ENCODE data around the gene SIRT5.
A peak's percentile ranks its signal among the peaks of the same experiment; 100 is the strongest.

SIRT5 gene

DNA sequence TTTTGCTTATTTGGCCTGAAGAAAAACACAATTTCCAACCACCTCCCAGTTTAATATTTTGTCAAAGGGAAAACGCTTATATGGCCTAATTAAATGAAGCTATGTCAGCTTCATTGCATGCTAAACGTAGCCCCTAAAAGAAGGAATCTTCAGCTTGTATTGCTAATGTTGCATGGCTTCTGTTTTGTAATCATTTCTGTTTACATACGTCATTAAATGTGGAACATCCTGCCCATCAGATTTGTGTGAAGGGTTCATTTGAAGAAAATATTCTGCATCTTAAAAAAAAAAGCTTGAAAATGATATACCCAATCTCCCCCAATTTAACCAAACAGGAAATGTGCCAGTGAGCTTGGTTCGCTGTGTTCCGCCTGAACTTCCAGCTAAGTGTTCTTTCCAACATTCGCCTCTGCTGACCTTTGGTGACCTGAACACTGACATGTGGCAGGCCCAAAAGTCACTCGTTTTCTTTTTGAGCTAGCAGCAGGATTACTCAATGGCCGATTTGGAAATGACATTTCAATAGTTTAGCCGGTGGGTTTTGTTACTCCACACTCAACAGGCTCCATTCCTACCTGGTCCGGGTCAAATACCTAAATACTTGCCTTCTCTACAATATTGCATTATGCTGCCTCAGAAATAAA is 12.7 kb upstream of the SIRT5 start:
- H3K36me3 ChIP-seq (ENCODE audit: insufficient read depth, insufficient read length, low read length): no peaks in the 10 kb centered on the region
- no peak for TF ChIP-seq YY1 (IDR thresholded peaks at IDR 0.05; ENCODE audit: insufficient read depth, insufficient read length)
- TF ChIP-seq ZNF274 (IDR thresholded peaks at IDR 0.05; ENCODE audit: low read depth, low read length): no peak
- TF ChIP-seq SUZ12 (IDR thresholded peaks at IDR 0.05; ENCODE audit: extremely low read depth, insufficient read depth, insufficient read length): no peak
- H3K27me3 ChIP-seq (ENCODE audit: insufficient read depth, insufficient read length): no peaks in the 10 kb centered on the region
- H3K9me3 ChIP-seq (ENCODE audit: insufficient read depth, low read length): no peaks in the 10 kb centered on the region
- no peak for DNase-seq (ENCODE audit: low read depth, low spot score)
- H3K4me3 ChIP-seq (ENCODE audit: insufficient read length, low read depth): no peak overlapping the region
- no peak overlapping the region for H3K9ac ChIP-seq (ENCODE audit: insufficient read length, low read depth)
- H3K4me1 ChIP-seq (ENCODE audit: insufficient read depth, insufficient read length): no peaks in the 10 kb centered on the region

DNA sequence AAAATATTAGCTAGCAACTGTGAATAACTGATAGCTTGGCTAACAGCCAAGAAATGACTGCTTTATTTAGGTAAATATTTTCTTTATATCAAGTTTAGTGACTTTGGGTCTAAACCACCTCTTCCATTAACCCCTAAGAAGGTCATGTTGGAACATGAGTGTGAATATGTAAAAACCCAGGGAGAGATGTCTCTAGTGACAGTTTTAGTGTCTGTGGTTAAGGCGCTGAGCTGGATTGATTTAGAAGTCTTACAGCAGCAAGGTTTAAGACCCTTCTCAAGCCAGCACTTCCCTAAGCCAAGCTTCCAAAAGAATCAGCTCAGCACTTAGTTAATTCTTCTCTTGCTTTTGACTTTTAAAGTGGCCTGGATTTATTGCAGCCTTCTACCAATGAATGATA is 11.4 kb upstream of the SIRT5 start:
- Histone ChIP-seq H3K9me3 (ENCODE audit: insufficient read depth, low read length) (no peaks in the 10 kb centered on the region), H3K36me3 (ENCODE audit: insufficient read depth, insufficient read length, low read length) (no peaks in the 10 kb centered on the region), H3K9ac (ENCODE audit: insufficient read length, low read depth) (no peak overlapping the region), H3K27me3 (ENCODE audit: insufficient read depth, insufficient read length) (no peaks in the 10 kb centered on the region), H3K4me3 (ENCODE audit: insufficient read length, low read depth) (no peak overlapping the region), H3K4me1 (ENCODE audit: insufficient read depth, insufficient read length) (no peaks in the 10 kb centered on the region)
- TF ChIP-seq ZNF274 (IDR thresholded peaks at IDR 0.05; ENCODE audit: low read depth, low read length): no peak
- TF ChIP-seq SUZ12 (IDR thresholded peaks at IDR 0.05; ENCODE audit: extremely low read depth, insufficient read depth, insufficient read length): no peak
- no peak for TF ChIP-seq YY1 (IDR thresholded peaks at IDR 0.05; ENCODE audit: insufficient read depth, insufficient read length)
- no peak for DNase-seq (ENCODE audit: low read depth, low spot score)

DNA sequence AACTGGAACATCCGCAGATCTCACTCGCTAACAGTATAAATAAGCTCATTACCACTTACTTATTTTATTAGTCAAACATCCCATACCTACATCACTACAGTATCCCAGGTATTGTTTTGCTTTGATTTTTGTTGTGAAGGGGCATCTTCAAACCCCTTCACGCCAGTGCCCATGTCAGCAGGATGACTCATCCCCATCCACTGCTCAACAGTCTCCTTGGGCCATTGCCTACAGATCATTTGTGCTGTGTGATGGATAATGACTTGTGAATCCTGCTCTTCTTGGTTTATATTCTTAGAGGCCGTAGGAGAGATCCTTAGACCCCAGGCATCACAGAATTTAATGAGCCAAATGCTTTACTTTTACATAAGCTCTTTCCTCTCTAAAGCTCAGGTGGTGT is 8.5 kb upstream of the SIRT5 start:
- H3K9me3 ChIP-seq (ENCODE audit: insufficient read depth, low read length): no peaks in the 10 kb centered on the region
- no peaks in the 10 kb centered on the region for H3K4me1 ChIP-seq (ENCODE audit: insufficient read depth, insufficient read length)
- H3K9ac ChIP-seq (ENCODE audit: insufficient read length, low read depth): no peak overlapping the region
- H3K4me3 ChIP-seq (ENCODE audit: insufficient read length, low read depth): no peak overlapping the region
- no peaks in the 10 kb centered on the region for H3K27me3 ChIP-seq (ENCODE audit: insufficient read depth, insufficient read length)
- H3K36me3 ChIP-seq (ENCODE audit: insufficient read depth, insufficient read length, low read length): no peaks in the 10 kb centered on the region
- no peak for DNase-seq (ENCODE audit: low read depth, low spot score)
- TF ChIP-seq SUZ12 (IDR thresholded peaks at IDR 0.05; ENCODE audit: extremely low read depth, insufficient read depth, insufficient read length): no peak
- no peak for TF ChIP-seq ZNF274 (IDR thresholded peaks at IDR 0.05; ENCODE audit: low read depth, low read length)
- no peak for TF ChIP-seq YY1 (IDR thresholded peaks at IDR 0.05; ENCODE audit: insufficient read depth, insufficient read length)

DNA sequence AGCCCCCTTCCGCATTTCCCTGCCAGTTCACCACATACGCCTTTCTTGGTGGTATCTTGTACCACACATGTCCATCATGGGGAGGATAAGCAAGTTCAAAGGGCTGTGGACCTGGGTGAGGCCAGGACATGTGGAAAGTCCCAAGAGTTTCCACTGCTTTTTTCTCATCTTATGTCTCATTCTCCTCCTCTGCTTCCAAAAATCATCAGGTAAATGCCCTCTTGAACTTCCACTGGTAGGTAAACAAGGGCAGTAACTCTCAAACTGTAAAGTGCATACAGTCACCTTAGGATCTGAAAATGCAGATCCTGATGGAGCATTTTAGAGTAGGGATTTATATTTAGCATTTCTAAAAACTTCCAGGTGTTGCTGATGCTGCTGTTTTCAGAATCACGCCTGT is 7.9 kb upstream of the SIRT5 start:
- Histone ChIP-seq H3K36me3 (ENCODE audit: insufficient read depth, insufficient read length, low read length) (no peaks in the 10 kb centered on the region), H3K9me3 (ENCODE audit: insufficient read depth, low read length) (no peaks in the 10 kb centered on the region), H3K4me1 (ENCODE audit: insufficient read depth, insufficient read length) (no peaks in the 10 kb centered on the region), H3K4me3 (ENCODE audit: insufficient read length, low read depth) (no peak overlapping the region), H3K27me3 (ENCODE audit: insufficient read depth, insufficient read length) (no peaks in the 10 kb centered on the region), H3K9ac (ENCODE audit: insufficient read length, low read depth) (no peak overlapping the region)
- TF ChIP-seq YY1 (IDR thresholded peaks at IDR 0.05; ENCODE audit: insufficient read depth, insufficient read length) (no peak), SUZ12 (IDR thresholded peaks at IDR 0.05; ENCODE audit: extremely low read depth, insufficient read depth, insufficient read length) (no peak), ZNF274 (IDR thresholded peaks at IDR 0.05; ENCODE audit: low read depth, low read length) (no peak)
- no peak for DNase-seq (ENCODE audit: low read depth, low spot score)

DNA sequence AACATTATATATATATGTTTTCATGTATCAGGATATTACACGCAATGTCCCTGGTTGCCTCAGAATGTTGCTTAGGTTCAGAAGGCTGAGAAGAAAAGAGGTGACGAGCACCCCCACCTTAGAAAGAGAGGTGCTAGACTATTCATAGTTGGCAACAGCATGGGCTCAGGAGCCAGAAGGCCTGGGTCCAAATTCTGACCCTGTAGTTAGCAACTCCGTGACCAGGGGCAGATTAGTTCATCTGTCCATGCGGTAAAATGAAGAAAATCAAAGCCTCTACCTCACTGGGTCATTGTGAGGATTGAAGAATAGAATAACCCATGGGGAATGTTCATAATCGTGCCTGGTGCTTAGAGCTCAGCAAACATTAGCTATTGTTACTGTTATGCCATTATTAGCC is 5.4 kb upstream of the SIRT5 start:
- TF ChIP-seq SUZ12 (IDR thresholded peaks at IDR 0.05; ENCODE audit: extremely low read depth, insufficient read depth, insufficient read length) (no peak), YY1 (IDR thresholded peaks at IDR 0.05; ENCODE audit: insufficient read depth, insufficient read length) (no peak), ZNF274 (IDR thresholded peaks at IDR 0.05; ENCODE audit: low read depth, low read length) (no peak)
- Histone ChIP-seq H3K36me3 (ENCODE audit: insufficient read depth, insufficient read length, low read length) (no peaks in the 10 kb centered on the region), H3K4me3 (ENCODE audit: insufficient read length, low read depth) (no peak overlapping the region), H3K9ac (ENCODE audit: insufficient read length, low read depth) (no peak overlapping the region), H3K27me3 (ENCODE audit: insufficient read depth, insufficient read length) (no peaks in the 10 kb centered on the region), H3K4me1 (ENCODE audit: insufficient read depth, insufficient read length) (no peaks in the 10 kb centered on the region), H3K9me3 (ENCODE audit: insufficient read depth, low read length) (no peaks in the 10 kb centered on the region)
- no peak for DNase-seq (ENCODE audit: low read depth, low spot score)

DNA sequence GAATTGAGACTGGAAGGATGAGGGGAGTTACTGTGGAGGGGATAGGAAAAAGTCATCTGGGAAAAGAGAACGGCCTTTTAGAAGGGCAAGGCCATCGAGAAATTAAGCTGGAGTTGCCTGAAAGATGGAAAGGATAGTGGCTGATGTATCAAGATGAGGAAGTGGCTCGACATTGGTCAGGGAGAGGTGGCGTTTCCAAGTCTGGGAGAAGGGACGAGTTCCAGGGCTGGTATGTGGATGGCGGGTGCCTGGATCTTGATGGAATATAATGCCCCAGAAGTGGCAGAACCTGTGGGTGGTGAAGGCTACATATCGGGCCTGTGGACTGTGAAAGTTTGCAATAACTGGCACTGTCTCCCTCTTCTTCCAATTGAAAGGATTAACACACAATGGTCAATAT is 2.2 kb upstream of the SIRT5 start:
- no peak for DNase-seq (ENCODE audit: low read depth, low spot score)
- TF ChIP-seq SUZ12 (IDR thresholded peaks at IDR 0.05; ENCODE audit: extremely low read depth, insufficient read depth, insufficient read length): no peak
- no peaks in the 10 kb centered on the region for H3K9me3 ChIP-seq (ENCODE audit: insufficient read depth, low read length)
- no peaks in the 10 kb centered on the region for H3K27me3 ChIP-seq (ENCODE audit: insufficient read depth, insufficient read length)
- H3K36me3 ChIP-seq (ENCODE audit: insufficient read depth, insufficient read length, low read length): no peaks in the 10 kb centered on the region
- no peak overlapping the region for H3K9ac ChIP-seq (ENCODE audit: insufficient read length, low read depth)
- no peak overlapping the region for H3K4me3 ChIP-seq (ENCODE audit: insufficient read length, low read depth)
- H3K4me1 ChIP-seq (ENCODE audit: insufficient read depth, insufficient read length): no peaks in the 10 kb centered on the region

DNA sequence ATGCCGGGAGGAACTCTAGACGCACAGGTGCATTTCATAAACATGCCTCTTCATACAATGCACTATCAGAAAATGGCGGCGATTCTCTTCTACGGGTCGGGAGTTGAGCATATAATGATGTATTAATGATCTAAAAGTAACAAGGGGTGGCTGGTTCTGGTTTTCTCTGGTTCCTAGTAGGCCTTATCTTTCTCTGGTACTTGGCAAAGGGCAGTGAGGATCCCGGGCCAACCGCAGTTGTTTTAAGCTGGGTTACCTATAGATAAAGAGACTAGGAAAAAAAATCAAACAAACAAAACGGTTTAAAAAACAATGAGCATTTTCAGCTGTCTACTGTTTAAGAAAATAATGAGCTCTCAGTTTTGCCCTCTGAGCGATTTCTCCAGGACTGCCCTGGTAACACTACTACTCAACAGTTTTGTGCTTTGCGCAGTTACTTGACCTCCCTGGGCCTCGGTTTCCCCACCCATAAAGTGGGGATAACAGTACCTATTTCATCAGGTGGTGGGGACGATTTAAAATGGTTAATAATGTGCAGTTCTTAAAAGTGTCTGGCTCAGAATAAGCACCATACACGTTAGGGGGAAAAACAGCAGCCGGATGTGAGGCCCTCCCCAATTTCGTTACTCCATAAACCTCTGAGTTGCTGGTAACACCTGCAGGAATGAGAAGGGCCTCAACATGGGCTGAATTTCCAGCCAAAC is 1.3 kb upstream of the SIRT5 start:
- no peak for DNase-seq (ENCODE audit: low read depth, low spot score)
- H3K27me3 ChIP-seq (ENCODE audit: insufficient read depth, insufficient read length): no peaks in the 10 kb centered on the region
- H3K9ac ChIP-seq (ENCODE audit: insufficient read length, low read depth): peak overlapping the region; percentile 82
- H3K4me1 ChIP-seq (ENCODE audit: insufficient read depth, insufficient read length): no peaks in the 10 kb centered on the region
- H3K9me3 ChIP-seq (ENCODE audit: insufficient read depth, low read length): no peaks in the 10 kb centered on the region
- no peaks in the 10 kb centered on the region for H3K36me3 ChIP-seq (ENCODE audit: insufficient read depth, insufficient read length, low read length)
- TF ChIP-seq ZNF274 (IDR thresholded peaks at IDR 0.05; ENCODE audit: low read depth, low read length): no peak
- TF ChIP-seq SUZ12 (IDR thresholded peaks at IDR 0.05; ENCODE audit: extremely low read depth, insufficient read depth, insufficient read length): no peak
- no peak for TF ChIP-seq YY1 (IDR thresholded peaks at IDR 0.05; ENCODE audit: insufficient read depth, insufficient read length)
- peak overlapping the region; percentile 84 for H3K4me3 ChIP-seq (ENCODE audit: insufficient read length, low read depth)
